ENCODE measurements around the gene DESI1.
A peak's percentile ranks its signal among the peaks of the same experiment; 100 is the strongest.
"Not testable (repeated sequence)": the region's sequence is repeated elsewhere in the genome, so short reads cannot be mapped to it uniquely, and the experiment has no call there.

DESI1 gene

DNA sequence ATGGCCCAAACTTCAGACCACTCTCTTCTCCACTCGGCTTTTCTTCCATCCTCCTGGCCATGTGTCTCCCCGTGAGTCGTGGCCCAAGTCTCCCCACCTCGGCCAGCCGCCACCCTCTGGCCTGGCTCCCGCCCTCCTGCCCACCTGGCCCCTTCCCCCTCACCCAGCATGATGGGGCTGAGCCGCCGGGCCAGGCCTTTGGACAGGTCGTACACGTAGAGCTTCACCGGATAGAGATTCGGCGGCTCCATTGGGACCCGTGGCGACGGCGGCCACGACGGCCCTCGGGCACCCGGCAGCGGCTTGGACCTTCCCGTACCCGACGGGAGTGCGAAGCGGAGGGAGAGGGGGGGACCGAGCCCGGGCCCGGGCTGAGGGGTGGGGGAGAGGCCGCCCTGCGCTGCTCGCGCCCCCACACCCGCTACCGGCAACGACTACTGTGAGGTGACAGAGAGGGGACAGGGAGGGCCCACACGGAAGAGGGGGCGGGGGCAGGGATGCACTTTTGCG lies at the start of gene DESI1:
Gene DESI1, minus strand, starts transcription at position 455 of the 510 bp plus-strand sequence. Its CDS starts 204 bp downstream, at position 251.
- Histone ChIP-seq H3K4me3 (ENCODE audit: low read depth, low read length) (peak within 1 kb of the TSS; percentile 94), H3K79me2 (ENCODE audit: control insufficient read depth, insufficient read depth, low read length, unreplicated experiment) (peaks cover 69% of the 10 kb centered on the region), H2AFZ (ENCODE audit: low read length, unreplicated experiment) (peak within 1 kb of the TSS; percentile 70), H3K4me1 (ENCODE audit: control insufficient read depth, insufficient read depth, low read length, unreplicated experiment) (peaks cover 16% of the 10 kb centered on the region), H3K27ac (ENCODE audit: low read depth, low read length) (peak within 1 kb of the TSS; percentile 97), H3K36me3 (ENCODE audit: insufficient read depth, low read length) (no peaks in the 10 kb centered on the region), H3K27me3 (ENCODE audit: insufficient read depth, low read length) (no peaks in the 10 kb centered on the region)

DNA sequence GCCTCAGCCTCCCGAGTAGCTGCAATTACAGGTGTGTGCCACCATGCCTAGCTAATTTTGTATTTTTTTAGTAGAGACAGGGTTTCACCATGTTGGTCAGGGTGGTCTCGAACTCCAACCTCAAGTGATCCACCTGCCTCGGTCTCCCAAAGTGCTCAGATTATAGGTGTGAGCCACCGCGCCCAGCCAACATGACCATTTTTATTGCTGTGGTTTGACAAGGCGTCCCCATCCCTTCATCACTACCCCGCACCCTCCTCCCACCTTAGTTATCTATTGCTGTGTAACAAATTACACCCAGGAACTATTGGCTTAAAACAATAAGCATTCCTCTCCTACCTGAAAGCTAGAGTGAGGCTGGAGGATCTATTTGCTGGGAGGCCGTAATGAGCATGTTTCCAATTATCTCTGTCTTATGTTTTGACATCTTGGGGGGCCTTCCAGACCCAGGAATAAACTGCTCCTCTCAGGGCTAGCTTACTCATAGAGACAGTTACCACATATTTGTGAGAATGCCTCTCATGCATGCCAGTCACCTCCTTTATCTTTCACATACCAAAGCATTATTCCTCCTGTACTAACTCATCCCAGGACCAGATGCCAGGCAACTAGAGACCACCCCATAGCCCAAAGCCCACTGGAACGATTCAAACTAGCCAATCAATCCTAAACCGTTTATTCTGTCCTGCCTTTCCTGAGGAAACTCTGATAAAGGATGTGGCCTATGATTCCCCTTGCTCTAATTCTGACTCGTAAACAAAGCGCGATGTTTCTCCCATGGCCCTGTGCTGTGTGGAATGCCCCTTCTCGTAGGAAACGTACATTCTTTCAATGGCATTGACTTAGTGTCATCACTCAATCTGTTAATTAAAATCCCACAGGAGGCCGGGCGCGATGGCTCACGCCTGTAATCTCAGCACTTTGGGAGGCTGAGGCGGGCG lies 48.4 kb upstream of the DESI1 start:
- Histone ChIP-seq H3K36me3 (ENCODE audit: insufficient read depth, low read length) (no peaks in the 10 kb centered on the region), H3K27ac (ENCODE audit: low read depth, low read length) (peak overlapping the region; percentile 87), H3K4me1 (ENCODE audit: control insufficient read depth, insufficient read depth, low read length, unreplicated experiment) (peaks cover 16% of the 10 kb centered on the region)

DNA sequence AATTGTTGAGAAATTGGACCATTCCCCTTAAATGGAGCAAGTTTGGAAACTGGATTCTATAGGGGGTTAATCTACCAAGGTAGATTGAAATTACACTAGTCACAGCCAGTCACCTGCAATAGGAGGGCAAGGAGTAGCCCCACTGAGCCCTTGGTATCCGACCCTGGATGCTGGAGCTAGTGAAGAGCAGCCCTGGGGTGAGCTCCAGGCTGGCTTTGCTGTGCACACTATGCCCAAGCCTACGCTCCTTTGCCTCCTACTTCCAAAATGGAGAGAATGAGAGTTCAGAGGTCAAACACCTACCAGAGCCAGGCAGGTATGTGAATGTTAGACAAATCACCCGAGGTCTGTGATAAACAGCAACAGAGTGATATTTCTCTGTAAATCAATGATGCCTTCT lies 44.1 kb upstream of the DESI1 start:
- H2AFZ ChIP-seq (ENCODE audit: low read length, unreplicated experiment), result no peak overlapping the region
- H3K4me1 ChIP-seq (ENCODE audit: control insufficient read depth, insufficient read depth, low read length, unreplicated experiment), result peaks cover 12% of the 10 kb centered on the region
- no peaks in the 10 kb centered on the region for H3K36me3 ChIP-seq (ENCODE audit: insufficient read depth, low read length)
- no peaks in the 10 kb centered on the region for H3K27me3 ChIP-seq (ENCODE audit: insufficient read depth, low read length)
- no peak overlapping the region for H3K4me3 ChIP-seq (ENCODE audit: low read depth, low read length)
- H3K27ac ChIP-seq (ENCODE audit: low read depth, low read length), result no peak overlapping the region
- no peaks in the 10 kb centered on the region for H3K79me2 ChIP-seq (ENCODE audit: control insufficient read depth, insufficient read depth, low read length, unreplicated experiment)

More for the DNA sequence above, 48.4 kb upstream of the DESI1 start:
- H3K79me2 ChIP-seq (ENCODE audit: control insufficient read depth, insufficient read depth, low read length, unreplicated experiment), result no peaks in the 10 kb centered on the region
- H3K4me3 ChIP-seq (ENCODE audit: low read depth, low read length), result no peak overlapping the region
- no peak overlapping the region for H2AFZ ChIP-seq (ENCODE audit: low read length, unreplicated experiment)
- no peaks in the 10 kb centered on the region for H3K27me3 ChIP-seq (ENCODE audit: insufficient read depth, low read length)

GRCh38 chr22:41664490-41664889 lies 43.6 kb upstream of the DESI1 start:
- Histone ChIP-seq H3K36me3 (ENCODE audit: insufficient read depth, low read length) (no peaks in the 10 kb centered on the region), H3K79me2 (ENCODE audit: control insufficient read depth, insufficient read depth, low read length, unreplicated experiment) (no peaks in the 10 kb centered on the region), H3K4me3 (ENCODE audit: low read depth, low read length) (no peak overlapping the region), H3K27ac (ENCODE audit: low read depth, low read length) (0 out of 2 replicates have a peak overlapping the region, but pooled peaks have one; percentile 9), H2AFZ (ENCODE audit: low read length, unreplicated experiment) (no peak overlapping the region), H3K27me3 (ENCODE audit: insufficient read depth, low read length) (no peaks in the 10 kb centered on the region), H3K4me1 (ENCODE audit: control insufficient read depth, insufficient read depth, low read length, unreplicated experiment) (peaks cover 11% of the 10 kb centered on the region)

DNA sequence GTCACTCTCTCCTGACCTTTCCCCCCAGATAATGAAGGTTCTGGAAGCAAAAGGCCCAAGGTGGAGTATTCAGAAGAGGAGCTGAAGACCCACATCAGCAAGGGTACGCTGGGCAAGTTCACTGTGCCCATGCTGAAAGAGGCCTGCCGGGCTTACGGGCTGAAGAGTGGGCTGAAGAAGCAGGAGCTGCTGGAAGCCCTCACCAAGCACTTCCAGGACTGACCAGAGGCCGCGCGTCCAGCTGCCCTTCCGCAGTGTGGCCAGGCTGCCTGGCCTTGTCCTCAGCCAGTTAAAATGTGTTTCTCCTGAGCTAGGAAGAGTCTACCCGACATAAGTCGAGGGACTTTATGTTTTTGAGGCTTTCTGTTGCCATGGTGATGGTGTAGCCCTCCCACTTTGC lies 42.8 kb upstream of the DESI1 start:
- H3K79me2 ChIP-seq (ENCODE audit: control insufficient read depth, insufficient read depth, low read length, unreplicated experiment); H3K36me3 ChIP-seq (ENCODE audit: insufficient read depth, low read length): not testable (repeated sequence)

DNA sequence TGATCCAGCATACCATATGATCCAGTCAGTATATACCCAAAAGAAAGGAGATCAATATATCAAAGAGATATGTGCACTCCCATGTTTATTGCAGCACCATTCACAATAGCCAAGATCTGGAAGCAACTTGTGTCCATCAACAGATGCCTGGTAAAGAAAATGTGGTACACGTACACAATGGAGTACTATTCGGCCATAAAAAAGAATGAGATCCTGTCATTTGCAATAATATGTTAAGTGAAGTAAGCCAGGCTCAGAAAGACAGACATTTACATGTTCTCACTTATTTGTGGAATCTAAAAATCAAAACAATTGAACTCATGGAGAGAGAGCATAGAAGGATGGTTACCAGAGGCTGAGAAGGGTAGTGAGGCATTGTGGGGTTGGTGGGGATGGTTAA lies 40.9 kb upstream of the DESI1 start:
- H3K27ac ChIP-seq (ENCODE audit: low read depth, low read length), result no peak overlapping the region
- H2AFZ ChIP-seq (ENCODE audit: low read length, unreplicated experiment), result no peak overlapping the region
- H3K4me3 ChIP-seq (ENCODE audit: low read depth, low read length), result no peak overlapping the region
- no peaks in the 10 kb centered on the region for H3K79me2 ChIP-seq (ENCODE audit: control insufficient read depth, insufficient read depth, low read length, unreplicated experiment)
- no peaks in the 10 kb centered on the region for H3K4me1 ChIP-seq (ENCODE audit: control insufficient read depth, insufficient read depth, low read length, unreplicated experiment)
- no peaks in the 10 kb centered on the region for H3K27me3 ChIP-seq (ENCODE audit: insufficient read depth, low read length)
- H3K36me3 ChIP-seq (ENCODE audit: insufficient read depth, low read length), result no peaks in the 10 kb centered on the region

More for the DNA sequence above, 42.8 kb upstream of the DESI1 start:
- not testable (repeated sequence) for H2AFZ ChIP-seq (ENCODE audit: low read length, unreplicated experiment); H3K27ac ChIP-seq (ENCODE audit: low read depth, low read length); H3K4me1 ChIP-seq (ENCODE audit: control insufficient read depth, insufficient read depth, low read length, unreplicated experiment); H3K4me3 ChIP-seq (ENCODE audit: low read depth, low read length); H3K27me3 ChIP-seq (ENCODE audit: insufficient read depth, low read length)

GRCh38 chr22:41661088-41661487 lies 40.2 kb upstream of the DESI1 start:
- no peaks in the 10 kb centered on the region for H3K79me2 ChIP-seq (ENCODE audit: control insufficient read depth, insufficient read depth, low read length, unreplicated experiment)
- no peaks in the 10 kb centered on the region for H3K36me3 ChIP-seq (ENCODE audit: insufficient read depth, low read length)

GRCh38 chr22:41660416-41660815 lies 39.6 kb upstream of the DESI1 start:
- H3K4me3 ChIP-seq (ENCODE audit: low read depth, low read length), result no peak overlapping the region
- no peak overlapping the region for H3K27ac ChIP-seq (ENCODE audit: low read depth, low read length)
- H2AFZ ChIP-seq (ENCODE audit: low read length, unreplicated experiment), result no peak overlapping the region
- no peaks in the 10 kb centered on the region for H3K4me1 ChIP-seq (ENCODE audit: control insufficient read depth, insufficient read depth, low read length, unreplicated experiment)
- no peaks in the 10 kb centered on the region for H3K36me3 ChIP-seq (ENCODE audit: insufficient read depth, low read length)
- no peaks in the 10 kb centered on the region for H3K27me3 ChIP-seq (ENCODE audit: insufficient read depth, low read length)
- no peaks in the 10 kb centered on the region for H3K79me2 ChIP-seq (ENCODE audit: control insufficient read depth, insufficient read depth, low read length, unreplicated experiment)

More at GRCh38 chr22:41661088-41661487, 40.2 kb upstream of the DESI1 start:
- Histone ChIP-seq H3K27ac (ENCODE audit: low read depth, low read length) (no peak overlapping the region), H3K27me3 (ENCODE audit: insufficient read depth, low read length) (no peaks in the 10 kb centered on the region), H3K4me1 (ENCODE audit: control insufficient read depth, insufficient read depth, low read length, unreplicated experiment) (no peaks in the 10 kb centered on the region), H3K4me3 (ENCODE audit: low read depth, low read length) (no peak overlapping the region), H2AFZ (ENCODE audit: low read length, unreplicated experiment) (no peak overlapping the region)

- Histone ChIP-seq H3K4me3 (ENCODE audit: low read depth, low read length) (no peak overlapping the region), H2AFZ (ENCODE audit: low read length, unreplicated experiment) (no peak overlapping the region), H3K79me2 (ENCODE audit: control insufficient read depth, insufficient read depth, low read length, unreplicated experiment) (no peaks in the 10 kb centered on the region), H3K4me1 (ENCODE audit: control insufficient read depth, insufficient read depth, low read length, unreplicated experiment) (no peaks in the 10 kb centered on the region), H3K27me3 (ENCODE audit: insufficient read depth, low read length) (no peaks in the 10 kb centered on the region), H3K36me3 (ENCODE audit: insufficient read depth, low read length) (no peaks in the 10 kb centered on the region), H3K27ac (ENCODE audit: low read depth, low read length) (no peak overlapping the region)
These were observed 39.1 kb upstream of the DESI1 start for GRCh38 chr22:41659941-41660340.

- no peaks in the 10 kb centered on the region for H3K27me3 ChIP-seq (ENCODE audit: insufficient read depth, low read length)
- no peak overlapping the region for H2AFZ ChIP-seq (ENCODE audit: low read length, unreplicated experiment)
- no peaks in the 10 kb centered on the region for H3K4me1 ChIP-seq (ENCODE audit: control insufficient read depth, insufficient read depth, low read length, unreplicated experiment)
- no peak overlapping the region for H3K27ac ChIP-seq (ENCODE audit: low read depth, low read length)
- H3K36me3 ChIP-seq (ENCODE audit: insufficient read depth, low read length), result no peaks in the 10 kb centered on the region
- H3K79me2 ChIP-seq (ENCODE audit: control insufficient read depth, insufficient read depth, low read length, unreplicated experiment), result no peaks in the 10 kb centered on the region
- H3K4me3 ChIP-seq (ENCODE audit: low read depth, low read length), result no peak overlapping the region
These were observed 38.0 kb upstream of the DESI1 start for GRCh38 chr22:41658869-41659268.

DNA sequence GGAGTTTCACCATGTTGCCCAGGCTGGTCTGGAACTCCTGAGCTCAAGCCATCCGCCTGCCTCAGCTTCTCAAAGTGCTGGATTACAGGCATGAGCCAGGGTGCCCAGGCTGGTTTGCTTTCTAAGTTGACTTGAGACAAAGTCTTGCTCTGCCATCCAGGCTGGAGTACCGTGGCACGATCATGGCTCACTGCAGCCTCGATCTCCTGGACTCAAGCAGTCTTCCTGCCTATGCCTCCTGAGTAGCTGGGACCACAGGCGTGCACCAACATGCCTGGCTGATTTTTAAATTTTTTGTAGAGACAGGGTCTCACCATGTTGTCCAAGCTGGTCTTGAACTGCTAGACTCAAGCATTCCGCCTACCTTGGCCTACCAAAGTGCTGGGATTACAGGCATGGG lies 36.9 kb upstream of the DESI1 start:
- Histone ChIP-seq H3K27ac (ENCODE audit: low read depth, low read length) (no peak overlapping the region), H3K4me1 (ENCODE audit: control insufficient read depth, insufficient read depth, low read length, unreplicated experiment) (no peaks in the 10 kb centered on the region), H3K4me3 (ENCODE audit: low read depth, low read length) (no peak overlapping the region), H3K79me2 (ENCODE audit: control insufficient read depth, insufficient read depth, low read length, unreplicated experiment) (no peaks in the 10 kb centered on the region), H2AFZ (ENCODE audit: low read length, unreplicated experiment) (no peak overlapping the region), H3K36me3 (ENCODE audit: insufficient read depth, low read length) (no peaks in the 10 kb centered on the region), H3K27me3 (ENCODE audit: insufficient read depth, low read length) (no peaks in the 10 kb centered on the region)
